Right lung (tissue), 5 donors: ENCODE measurements around the gene SPEG. TPM values are rescaled to one million over a fixed set of nuclear protein-coding genes. Genes with fewer than 3 reads are reported as not detected.

Experiments
- DNase-seq, 2 donors: peaks; one replicate each; pipeline ENCODE4 v3.0.0-alpha.2; 2013
- polyA plus RNA-seq, 5 donors: library from polyadenylated mRNA; unstranded; fragments of 120-200 nt; gene quantifications; one replicate each; pipeline versions ENCODE4 v1.2.1 to v1.2.3, GENCODE V29; 2013; ENCODE audit warnings: inconsistent platforms in 1 of 5, low replicate concordance in 1 of 5; ENCODE audit not compliant: insufficient read length in 5 of 5, insufficient read depth in 1 of 5

The SPEG gene
- polyA plus RNA-seq, 5 donors: 18.1 to 35.5 (median 33.7) TPM

DNA sequence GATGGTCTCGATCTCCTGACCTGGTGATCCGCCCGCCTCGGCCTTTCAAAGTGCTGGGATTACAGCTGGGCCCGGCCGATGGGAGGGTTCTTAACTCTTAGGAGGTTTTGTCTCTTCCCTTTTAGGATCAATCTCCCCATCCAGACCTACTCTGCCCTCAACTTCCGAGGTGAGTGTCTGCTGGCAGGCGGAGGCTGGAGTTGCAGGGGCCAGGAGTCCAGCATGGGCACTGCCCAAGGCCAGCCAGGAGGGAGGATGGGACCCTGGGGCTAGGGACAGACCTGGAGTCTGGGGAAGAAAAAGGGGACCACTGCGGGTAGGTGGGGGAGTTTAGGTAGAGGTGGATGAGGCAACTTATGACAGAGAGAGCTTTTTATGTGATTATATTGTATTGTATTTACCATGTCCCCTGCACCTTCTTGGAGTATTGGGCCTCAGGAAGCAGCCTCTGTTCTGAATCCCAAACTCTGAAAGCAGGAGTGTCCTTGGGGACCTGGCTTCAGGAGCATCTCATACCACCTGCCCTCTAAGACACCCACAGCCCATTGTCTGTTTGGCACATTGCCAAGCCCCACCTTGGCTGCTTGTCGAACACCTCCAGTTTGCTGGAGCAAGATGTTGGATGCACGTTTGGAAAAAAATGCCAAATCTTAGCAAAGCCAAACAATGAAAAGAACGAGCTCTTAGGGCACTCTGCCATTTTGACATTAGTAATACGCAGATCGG, 10.8 kb upstream of the SPEG start:
- DNase-seq: no peak

DNA sequence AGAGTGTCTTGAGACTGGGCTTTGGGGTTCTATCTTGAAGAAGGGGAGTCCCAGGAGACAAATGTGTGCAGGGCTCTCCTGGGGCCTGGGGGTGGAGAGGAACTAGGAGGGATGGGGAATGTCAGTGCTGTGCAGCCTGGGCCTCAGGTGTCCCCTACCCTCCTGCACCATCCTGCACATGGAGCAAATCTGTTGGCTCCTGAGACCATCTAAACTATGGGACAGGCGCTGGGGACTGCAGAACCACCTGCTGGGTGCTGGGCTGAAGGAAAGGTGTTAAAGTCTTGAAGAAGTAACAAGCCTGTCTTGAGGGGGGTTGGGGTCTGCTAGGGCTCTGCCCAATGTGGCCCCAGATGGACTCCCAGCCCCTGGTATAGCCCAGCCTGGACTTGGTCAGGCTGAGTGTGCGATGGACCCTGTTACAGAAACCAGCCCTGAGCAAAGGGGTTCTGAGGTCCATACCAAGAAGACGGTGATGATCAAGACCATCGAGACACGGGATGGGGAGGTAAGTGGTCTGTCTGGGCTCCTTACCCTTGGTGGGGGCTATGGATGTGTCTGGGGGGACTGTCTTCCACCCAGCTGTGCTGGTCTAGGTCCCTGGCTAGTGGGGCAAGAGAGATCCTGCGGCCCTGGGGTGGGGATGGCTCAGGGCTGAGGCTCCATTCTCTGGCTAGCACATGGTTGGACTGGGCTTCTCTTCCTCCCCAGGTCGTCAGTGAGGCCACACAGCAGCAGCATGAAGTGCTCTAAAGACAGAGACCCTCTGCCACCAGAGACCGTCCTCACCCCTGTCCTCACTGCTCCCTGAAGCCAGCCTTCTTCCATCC, 9.2 kb upstream of the SPEG start:
- DNase-seq: no peak

DNA sequence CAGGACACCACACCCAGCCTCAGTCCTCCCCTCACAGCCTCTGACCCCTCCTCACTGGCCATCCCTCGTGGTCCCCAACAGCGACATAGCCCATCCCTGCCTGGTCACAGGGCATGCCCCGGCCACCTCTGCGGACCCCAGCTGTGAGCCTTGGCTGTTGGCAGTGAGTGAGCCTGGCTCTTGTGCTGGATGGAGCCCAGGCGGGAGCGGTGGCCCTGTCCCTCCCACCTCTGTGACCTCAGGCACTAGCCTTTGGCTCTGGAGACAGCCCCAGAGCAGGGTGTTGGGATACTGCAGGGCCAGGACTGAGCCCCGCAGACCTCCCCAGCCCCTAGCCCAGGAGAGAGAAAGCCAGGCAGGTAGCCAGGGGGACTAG, 8.6 kb upstream of the SPEG start:
- DNase-seq: no peak

DNA sequence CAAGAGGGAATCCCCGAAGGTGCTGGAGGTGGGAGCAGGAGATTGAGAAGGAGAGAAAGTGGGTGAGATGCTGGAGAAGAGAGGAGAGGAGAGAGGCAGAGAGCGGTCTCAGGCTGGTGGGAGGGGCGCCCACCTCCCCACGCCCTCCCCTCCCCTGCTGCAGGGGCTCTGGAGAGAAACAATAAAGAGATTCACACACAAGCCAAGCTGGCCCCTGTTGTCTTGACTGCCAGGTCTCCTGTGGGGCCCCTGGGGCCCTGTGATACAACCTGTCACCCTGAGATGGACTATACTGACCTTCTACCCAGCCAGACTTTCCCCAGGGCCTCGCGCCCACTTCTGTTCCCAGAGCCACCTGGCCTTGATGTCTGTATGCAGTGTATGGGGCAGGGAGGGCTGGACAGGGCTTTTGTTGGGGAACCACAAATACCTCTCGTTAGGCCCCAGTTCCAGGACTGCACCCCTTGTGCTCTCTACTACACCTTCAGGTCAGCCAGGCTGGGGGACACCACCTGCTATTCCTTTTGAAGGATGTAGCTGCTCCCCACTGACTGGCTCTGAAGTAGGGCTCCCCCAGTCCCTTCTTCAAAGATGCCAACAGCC, 8.0 kb upstream of the SPEG start:
- no peak for DNase-seq

DNA sequence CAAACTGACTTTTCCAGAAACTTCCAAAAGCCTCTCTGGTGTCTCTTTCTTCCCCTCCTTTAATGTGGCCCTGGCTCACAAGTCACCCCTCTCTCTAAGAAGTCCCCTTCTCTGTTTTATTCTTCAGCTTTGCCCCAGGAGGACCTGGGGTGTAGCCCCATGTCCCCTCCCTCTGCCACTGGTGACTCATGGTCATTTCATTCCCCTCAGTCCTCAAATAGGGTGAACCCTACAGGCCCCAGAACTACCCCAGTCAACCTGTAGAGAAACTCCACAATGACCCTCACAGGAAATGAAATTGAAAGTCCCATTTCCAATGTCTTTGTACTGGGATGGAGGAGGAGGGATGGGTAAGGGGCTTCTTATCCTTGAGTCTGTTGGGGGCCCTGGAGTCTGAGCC, 6.2 kb upstream of the SPEG start:
- no peak for DNase-seq

DNA sequence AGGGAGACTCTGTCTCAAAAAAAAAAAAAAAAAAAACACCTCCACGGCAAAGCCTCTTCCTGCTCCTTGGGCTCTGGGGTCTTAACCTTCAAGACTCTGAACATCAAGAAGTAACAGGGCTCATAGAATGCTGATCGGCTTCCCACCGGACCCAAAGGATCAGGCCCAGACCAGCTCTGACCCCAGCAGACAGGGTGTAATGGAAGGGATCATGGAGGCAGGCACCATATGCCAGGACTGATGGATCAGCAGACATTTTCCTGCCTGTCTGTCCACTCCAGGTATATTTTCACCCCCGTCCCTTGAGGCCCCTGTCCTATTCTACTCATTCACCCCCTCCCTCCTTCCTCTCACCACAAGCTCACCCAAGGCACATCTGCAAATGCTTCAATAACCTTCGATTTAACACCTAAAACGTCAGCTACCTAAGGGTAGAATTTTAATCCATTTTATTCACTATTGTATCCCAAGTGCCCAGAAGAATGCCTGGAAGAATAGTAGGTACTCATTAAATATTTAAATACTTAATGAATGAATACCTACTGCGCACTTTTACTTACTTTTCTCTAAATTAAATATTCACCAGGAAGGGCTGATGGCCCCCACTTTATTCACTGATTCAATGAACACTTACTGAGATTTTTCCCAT, 4.6 kb upstream of the SPEG start:
- no peak for DNase-seq

DNA sequence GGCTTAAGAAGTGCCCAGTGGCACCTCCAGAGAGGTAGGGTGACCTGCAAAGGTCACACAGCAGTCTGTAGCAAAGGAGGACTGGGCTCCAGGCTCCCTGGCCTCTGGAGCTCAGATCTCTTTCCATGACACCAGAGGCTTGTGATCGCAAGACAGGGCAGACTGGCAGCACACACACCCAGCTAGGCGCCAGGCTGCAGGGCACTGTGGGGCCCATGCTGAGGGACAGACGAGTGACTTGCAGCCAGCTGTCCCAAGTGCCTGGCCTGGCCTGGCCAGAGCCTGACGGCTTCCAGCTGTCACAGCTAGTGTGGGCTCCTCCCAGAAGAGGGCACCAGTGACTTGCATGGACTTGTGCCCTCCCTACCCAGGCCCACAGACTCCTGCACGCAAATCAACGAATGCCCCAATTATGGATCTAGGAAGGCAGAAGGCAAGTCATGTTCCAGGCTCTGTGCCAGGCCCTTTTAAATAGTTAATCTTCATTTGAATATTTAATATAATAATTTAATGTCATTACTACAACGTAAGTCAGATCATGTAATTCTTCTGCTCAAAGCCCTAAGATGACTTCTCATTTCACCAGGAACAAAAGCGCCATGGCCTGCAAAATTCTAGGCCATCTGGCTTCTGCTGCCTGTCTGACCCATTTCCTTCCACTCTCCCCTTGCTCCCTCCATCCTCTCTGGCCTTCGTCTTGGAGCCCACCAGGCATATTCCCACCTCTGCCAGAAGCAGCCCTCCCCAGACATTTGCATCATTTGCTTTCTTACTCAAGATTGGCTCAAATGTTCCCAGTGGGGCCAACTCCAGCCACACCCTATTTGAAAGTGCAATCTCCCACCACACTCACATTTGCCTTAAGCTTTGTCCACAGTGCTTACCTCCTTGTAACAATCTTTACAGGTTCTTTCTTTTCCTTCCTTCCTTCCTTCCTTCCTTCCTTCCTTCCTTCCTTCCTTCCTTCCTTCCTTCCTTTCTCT, 3.7 kb upstream of the SPEG start:
- DNase-seq: no peak

DNA sequence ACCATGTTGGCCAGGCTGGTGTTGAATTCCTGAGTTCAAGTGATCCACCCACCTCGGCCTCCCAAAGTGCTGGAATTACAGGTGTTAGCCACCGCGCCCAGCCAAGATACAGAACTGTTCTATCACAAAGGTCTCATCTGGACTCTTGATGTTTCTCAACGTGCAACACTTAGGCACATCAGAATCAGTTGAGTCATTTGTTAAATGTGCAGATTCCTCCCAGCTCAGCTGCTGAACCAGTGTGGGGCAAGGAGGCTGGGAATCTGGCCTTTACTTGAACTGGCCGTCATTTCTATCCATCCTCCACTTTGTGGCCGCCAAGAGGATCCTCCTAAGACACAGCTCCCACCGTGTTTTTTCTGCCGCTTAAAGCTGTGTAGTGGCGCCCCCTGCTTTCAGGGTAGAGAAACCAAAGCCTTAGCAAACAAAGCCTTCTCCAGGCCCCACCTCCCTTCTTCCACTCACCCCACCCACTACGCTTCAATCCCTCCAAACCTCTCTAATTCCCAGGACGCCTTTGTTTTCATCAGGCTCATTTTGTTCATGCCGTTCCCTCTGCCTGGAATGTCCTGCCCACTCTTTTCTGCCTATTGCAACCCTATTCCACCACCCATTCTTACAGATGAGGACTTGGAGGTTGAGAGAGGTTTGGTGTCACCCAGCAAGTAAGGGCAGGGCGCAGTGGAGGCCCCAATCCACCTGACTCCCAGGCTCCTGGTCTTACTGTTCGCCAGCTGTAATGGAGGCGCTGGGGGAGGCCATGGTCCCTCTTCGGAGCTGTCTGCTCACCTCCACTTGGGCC, 776 bp upstream of the SPEG start:
- DNase-seq: no peak

DNA sequence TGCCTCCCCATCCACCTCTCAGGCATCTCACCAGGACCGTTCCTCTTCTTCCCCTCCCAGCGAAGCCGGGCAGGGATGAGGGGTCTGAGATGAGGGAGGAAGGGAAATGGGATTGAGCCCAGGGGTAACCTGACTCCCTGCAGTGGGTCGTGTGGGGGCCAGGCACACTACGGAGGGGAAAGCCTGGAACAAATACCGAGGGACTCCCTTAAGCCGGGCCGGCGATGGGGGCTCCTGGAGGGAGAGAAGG, 250 bp upstream of the SPEG start:
- no peak for DNase-seq

DNA sequence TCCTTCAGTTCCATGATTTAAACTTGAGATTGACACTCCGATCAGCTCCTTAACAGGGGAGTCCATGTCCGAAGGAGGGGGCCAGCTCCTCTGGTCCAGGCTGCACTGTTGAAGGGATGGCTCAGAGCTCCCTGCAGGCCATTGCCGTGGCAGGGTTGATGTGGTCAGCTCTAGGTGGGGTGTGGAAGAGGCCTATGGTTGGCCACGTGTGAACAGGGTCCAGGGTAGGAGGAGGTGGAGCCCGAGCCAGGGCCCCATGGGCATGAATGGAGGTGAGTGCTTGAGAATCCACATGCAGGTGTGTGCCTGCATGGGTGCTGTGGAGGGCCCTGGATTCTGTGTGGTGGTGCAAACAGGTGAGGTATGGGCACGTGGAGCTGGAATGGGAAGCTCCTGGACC, 1.1 kb downstream of the SPEG start:
- no peak for DNase-seq

DNA sequence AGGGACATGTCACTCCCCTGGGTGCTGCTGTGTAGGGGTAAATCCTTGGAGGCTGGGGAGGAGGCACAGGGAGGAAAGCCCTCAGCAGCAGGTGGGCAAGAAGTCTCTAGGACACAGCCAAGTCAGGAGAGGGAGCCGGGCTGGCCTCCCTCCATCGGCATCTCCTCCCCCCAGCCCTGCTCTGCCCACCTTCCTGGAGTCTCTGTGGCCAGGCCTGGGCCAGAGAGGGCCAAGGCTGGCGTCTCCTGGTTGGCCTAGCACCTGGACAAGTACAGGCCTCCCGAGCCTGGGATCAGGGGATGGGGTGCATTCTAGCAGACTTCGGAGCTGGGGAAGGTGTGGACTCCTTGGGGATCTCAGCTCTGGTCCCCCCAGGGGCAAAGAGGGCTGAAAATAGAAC, 1.8 kb downstream of the SPEG start:
- no peak for DNase-seq

DNA sequence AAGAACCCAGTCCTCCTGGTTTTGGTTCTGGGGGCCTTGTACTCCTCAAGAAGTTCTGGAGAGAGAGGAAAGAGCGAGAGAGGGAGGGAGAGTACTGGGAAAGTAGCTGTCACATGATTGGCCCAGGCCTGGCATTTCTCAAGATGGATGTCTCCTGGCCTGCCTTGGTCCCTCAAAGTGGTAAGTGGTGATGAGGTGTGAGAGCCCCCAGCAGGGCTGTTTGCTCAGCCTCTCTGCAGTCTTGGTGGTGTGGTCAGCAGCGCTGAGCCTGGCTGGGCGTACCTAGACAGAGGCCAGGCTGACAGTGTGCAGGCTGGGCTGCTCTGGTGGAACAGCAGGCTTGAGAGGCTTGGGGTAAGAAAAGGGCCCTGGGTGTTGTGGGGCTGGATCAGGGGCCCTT, 2.5 kb downstream of the SPEG start:
- DNase-seq: no peak

DNA sequence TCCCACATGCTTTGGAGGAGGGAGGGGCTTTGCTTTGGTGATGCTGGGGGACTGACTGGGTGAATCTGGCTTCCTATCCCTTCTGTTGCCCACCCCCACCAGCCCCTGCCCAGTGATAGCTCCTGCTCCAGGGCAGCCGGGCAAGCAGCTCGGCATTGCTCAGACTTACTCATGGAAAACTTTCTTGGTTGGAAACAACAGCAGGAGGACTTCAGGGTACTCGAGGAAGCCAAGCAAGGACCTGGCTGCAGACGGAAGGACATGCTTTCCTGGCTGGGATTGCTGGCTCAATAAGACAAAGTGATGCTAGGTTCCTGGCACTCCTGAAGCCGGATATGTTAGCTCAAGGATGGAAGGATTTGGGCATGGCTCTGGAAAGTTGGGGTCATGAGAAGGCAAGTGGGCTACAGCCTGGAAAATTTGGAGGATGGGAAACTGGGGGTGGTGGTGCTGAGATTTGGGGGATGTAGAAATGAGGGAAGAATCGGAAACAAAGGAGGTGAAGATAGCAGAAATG, 3.1 kb downstream of the SPEG start:
- no peak for DNase-seq

DNA sequence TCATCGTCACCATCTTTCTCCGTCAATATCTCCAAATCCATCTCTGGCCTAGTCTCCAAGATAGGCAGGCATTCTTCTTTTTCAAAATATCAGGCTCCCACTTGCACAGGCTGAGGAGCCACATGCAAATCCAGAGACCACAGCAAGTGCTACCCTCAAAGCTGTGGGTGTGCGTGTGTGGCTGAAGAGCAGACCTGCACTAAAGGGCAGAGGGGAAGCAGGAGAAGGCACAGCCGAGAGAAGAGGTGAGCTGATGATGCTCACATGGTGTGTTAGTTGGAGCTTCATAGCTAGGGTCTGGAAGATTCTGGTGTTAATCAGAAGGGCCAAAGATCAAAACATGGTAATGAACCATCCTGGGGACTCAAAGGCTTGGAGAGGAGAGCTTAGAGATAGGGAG, 3.8 kb downstream of the SPEG start:
- no peak for DNase-seq

DNA sequence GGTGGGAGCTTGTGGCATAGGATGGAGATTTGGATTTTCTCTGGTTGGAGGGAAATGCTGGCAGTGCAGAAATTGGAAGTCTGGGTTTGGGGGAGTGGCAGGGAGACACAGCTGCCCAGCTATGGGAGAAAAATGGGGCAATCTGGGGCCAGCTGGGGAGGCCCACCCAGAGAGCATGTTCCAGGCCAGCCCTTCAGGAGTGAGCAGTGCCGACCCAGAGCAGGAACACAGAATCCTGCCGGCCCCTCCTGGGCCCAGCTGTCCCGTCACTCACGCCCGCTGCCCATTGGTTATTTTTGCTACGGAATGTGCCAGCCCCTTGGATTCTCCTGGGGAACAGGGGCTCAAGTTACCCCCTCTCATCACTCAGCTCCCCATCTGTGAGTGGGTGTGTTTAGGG, 4.9 kb downstream of the SPEG start:
- no peak for DNase-seq

DNA sequence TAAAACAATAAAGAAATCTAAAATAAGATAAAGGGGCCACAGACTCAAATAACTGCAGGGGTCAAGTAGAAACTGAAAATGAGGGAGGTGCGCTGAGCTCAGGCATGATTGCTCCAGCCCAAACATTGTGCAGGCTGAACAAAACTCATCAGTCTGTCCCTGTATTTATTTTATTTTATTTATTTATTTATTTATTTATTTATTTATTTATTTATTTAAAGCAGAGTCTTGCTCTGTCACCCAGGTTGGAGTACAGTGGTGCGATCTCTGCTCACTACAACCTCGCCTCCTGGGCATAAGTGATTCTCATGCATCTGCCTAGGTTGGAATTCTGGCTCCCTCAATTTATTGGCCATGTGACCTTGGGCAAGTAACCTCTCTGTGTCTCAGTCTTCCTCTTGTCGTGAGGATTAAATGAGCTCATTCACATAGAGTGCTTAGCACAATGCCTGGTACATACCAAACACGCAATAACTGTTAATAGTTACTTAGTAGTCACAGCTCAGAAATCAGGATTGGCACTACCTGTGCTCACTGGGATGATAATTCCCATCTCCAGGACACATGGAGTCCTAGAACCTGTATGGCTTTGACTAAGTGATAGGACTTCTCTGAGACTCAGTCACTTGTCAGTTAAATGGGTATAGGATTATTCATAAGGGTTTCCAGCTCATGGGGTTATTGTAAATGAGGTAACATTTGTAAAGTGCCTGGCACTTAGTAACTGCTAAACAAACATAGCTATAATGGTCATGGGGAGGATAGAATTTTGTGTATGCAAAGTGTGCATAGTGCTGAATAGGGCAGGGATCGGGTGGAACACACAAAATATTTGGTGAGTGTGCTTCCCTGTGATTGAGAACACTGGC, 6.0 kb downstream of the SPEG start:
- DNase-seq: no peak

DNA sequence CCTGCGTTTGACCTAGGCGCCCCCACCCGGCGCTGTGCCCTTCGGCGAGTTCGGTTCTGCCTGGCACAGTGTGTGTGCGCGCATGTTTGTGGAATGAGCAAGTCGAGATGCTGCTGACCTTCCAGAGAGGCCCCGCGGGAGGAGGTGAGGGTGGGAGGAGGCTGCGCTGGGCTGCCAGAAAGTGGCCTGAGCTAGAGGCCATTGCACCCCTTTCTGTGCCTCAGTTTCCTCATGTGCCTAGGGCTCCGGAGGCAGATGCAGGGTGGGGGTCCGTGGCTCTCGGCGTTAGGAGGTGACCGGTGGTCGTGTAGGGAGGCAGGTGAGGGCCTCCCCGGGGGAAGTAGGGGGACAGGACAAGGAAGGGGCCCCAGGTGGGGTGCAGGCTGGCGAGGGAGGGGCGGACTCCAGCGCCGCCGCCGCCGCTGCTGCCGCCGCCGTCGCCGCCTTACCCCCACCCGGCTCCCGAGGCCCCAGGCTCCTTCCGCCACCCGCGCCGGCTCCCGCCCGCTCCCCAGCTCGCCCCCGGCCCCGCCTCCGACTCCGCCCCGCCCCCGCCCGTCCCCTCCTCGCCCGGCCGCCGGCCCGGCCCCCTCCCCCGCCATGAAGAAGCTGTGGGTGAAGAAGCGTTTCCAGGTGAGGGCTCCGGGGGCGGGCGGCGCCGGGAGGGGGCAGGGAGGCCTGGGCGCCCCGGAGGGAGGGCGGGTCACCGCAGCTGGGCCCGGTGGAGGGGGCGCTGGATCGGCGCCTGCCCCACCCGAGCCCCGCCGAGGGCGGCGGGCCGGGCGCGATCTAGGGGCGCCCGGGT, 7.0 kb downstream of the SPEG start:
- DNase-seq: no peak

DNA sequence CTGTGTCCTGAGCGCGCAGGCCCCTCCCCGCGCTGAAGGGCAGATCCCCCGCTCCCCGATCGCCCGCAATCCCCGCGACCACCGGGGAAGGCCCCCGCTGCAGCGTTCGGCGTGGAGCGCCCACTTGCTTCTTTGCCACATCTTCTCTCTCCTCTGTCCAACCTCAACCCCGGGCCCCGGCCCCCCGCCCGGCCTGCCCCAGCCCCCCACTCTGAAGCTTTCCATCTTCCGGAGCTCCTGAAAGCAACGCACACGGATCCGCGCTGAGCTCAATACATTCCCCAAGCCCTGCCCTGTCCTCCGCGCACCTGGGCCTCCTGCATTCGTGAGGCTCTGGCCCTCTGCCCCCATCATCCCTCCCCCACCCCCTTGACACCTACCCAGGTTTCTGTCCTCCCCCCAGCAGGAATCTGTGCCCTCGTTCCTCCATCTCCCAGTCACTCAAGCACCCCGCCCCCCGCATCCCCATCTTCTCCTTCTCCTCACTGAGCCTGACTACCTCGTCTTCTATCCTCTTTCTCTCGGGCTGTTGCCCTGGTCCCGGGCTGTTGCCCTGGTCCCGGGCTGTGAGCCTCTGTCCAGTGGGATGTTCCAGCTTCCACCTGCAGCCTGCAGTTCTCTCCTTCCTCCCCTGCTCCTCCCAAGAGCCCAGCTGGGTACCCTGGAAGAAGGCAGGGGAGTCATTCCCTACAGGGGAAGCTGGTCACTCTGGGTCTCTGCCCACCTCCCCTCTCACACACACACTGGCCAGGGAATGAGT, 7.8 kb downstream of the SPEG start:
- DNase-seq: no peak
